K562 (cell line): ENCODE measurements around the gene WDR35. TPM values are rescaled to one million over a fixed set of nuclear protein-coding genes. Genes with fewer than 3 reads are reported as not detected.

Source experiments
- ATAC-seq: fragments of 200-7000 bp; cut with Tn5 transposase; 3 replicates; pipeline ENCODE4 v1.9.1; 2020; ENCODE audit warnings: moderate library complexity
- BruUV-seq: library from RNA; stranded (reverse); fragments of 400-500 nt; replicated peaks from 2 replicates; lab custom pipeline; 2021; lab: Mats Ljungman, UMichigan
- CTCF ChIA-PET: fragments of 300-600 bp; formaldehyde crosslinking; extraction: SDS; loops from one replicate; lab custom pipeline; 2021; ENCODE audit warnings: low intra/inter-chr PET ratio; lab: Yijun Ruan, JAX
- POLR2A ChIA-PET: fragments of 300-600, 350-650 bp; sonication (Branson Sonifier 250); formaldehyde crosslinking; extraction: SDS; loops from one replicate; lab custom pipeline; 2021; ENCODE audit warnings: antibody characterized with exemption, inconsistent platforms; lab: Yijun Ruan, JAX
- DNase-seq, 4 experiments: peaks; one replicate each; pipeline versions ENCODE4 v3.0.0 to v3.0.0-alpha.2; 2011 to 2018; ENCODE audit warnings: low spot score in 3 of 4, mixed read lengths in 3 of 4; ENCODE audit errors: extremely low read depth in 1 of 4
- FAIRE-seq: peaks from 2 replicates; lab custom pipeline; 2011; peaks lifted over from hg19 to GRCh38; lab: Jason Lieb, UNC
- H2AFZ ChIP-seq: 2 replicates; pipeline ENCODE4 v1.6.0; 2011; ENCODE audit warnings: low read depth, low read length, control low read depth, inconsistent platforms
- H3K27ac ChIP-seq: fragments of 200-600 bp; 3 replicates; pipeline ENCODE4 v1.8.0; 2011; ENCODE audit warnings: low read depth, mild to moderate bottlenecking, control low read depth, inconsistent platforms, low read length, moderate library complexity, mixed read lengths; ENCODE audit errors: extremely low read depth
- H3K27me3 ChIP-seq, 2 experiments: fragments of 300-600 bp in 1 of 2; 2 replicates in 1 of 2; 3 replicates in 1 of 2; pipeline versions ENCODE4 v1.6.0 to v1.8.0; 2011; ENCODE audit warnings: inconsistent platforms in 2 of 2, low read length in 2 of 2, mild to moderate bottlenecking in 1 of 2, mixed read lengths in 1 of 2, moderate library complexity in 1 of 2; ENCODE audit not compliant: control insufficient read depth in 2 of 2, insufficient read depth in 2 of 2
- H3K36me3 ChIP-seq: fragments of 300-600 bp; 3 replicates; pipeline ENCODE4 v1.8.0; 2011; ENCODE audit warnings: mild to moderate bottlenecking, low read length, inconsistent platforms; ENCODE audit not compliant: control insufficient read depth, insufficient read depth
- H3K4me1 ChIP-seq, 2 experiments: fragments of 200-600 bp in 1 of 2; replicated peaks in 1 of 2; 2 replicates in 1 of 2; 3 replicates in 1 of 2; pipeline versions ENCODE4 v1.5.1 to v1.8.0; 2011; ENCODE audit warnings: inconsistent platforms in 2 of 2, low read length in 2 of 2, mild to moderate bottlenecking in 1 of 2, mixed read lengths in 1 of 2, moderate library complexity in 1 of 2; ENCODE audit not compliant: control insufficient read depth in 2 of 2, insufficient read depth in 2 of 2
- H3K4me2 ChIP-seq: 2 replicates; pipeline ENCODE4 v1.6.1; 2011; ENCODE audit warnings: low read length, control low read depth, inconsistent platforms, mixed read lengths; ENCODE audit not compliant: insufficient read depth
- H3K4me3 ChIP-seq: fragments of 200-600 bp; sonication (generic), shearing (Covaris generic); 2 replicates; pipeline ENCODE4 v1.5.1; 2016; ENCODE audit warnings: control low read depth, inconsistent platforms
- H3K79me2 ChIP-seq: fragments of 200-600 bp; 3 replicates; pipeline ENCODE4 v1.8.0; 2011; ENCODE audit warnings: low read length, inconsistent platforms; ENCODE audit not compliant: control insufficient read depth, insufficient read depth
- H3K9ac ChIP-seq, 2 experiments: 2 replicates each; pipeline versions ENCODE4 v1.6.0 to v1.6.1; 2011; ENCODE audit warnings: low read depth in 2 of 2, low read length in 2 of 2, control low read depth in 1 of 2, inconsistent platforms in 1 of 2, mild to moderate bottlenecking in 1 of 2, mixed read lengths in 1 of 2; ENCODE audit not compliant: insufficient read depth in 1 of 2
- H3K9me1 ChIP-seq: one replicate; pipeline ENCODE4 v1.6.0; 2011; ENCODE audit warnings: inconsistent platforms, mild to moderate bottlenecking, low read length, moderate library complexity; ENCODE audit not compliant: control insufficient read depth, insufficient read depth
- H3K9me3 ChIP-seq: replicated peaks from 2 replicates; pipeline ENCODE4 v1.5.1; 2011; ENCODE audit warnings: low read depth, low read length, inconsistent platforms; ENCODE audit not compliant: control insufficient read depth, insufficient read depth
- H4K20me1 ChIP-seq: replicated peaks from 2 replicates; pipeline ENCODE4 v1.6.1; 2011; ENCODE audit warnings: low read length, inconsistent platforms, mixed read lengths; ENCODE audit not compliant: control insufficient read depth, insufficient read depth
- FOXJ2 ChIP-seq: fragments of 200-800 bp; sonication (Bioruptor generic); IDR thresholded peaks from 2 replicates; pipeline ENCODE4 v1.6.1; 2016; ENCODE audit warnings: missing genetic modification characterization, missing compliant biosample characterization
- GABPB2 ChIP-seq: fragments of 250-450 bp; sonication (Bioruptor Pico); conservative IDR thresholded peaks from 2 replicates; pipeline ENCODE4 v1.5.1; 2021; ENCODE audit warnings: mild to moderate bottlenecking
- LEF1 ChIP-seq: fragments of 450-650 bp; IDR thresholded peaks from 2 replicates; pipeline ENCODE4 v1.6.1; 2016; ENCODE audit warnings: mild to moderate bottlenecking
- NFRKB ChIP-seq: fragments of 450-650 bp; IDR thresholded peaks from 2 replicates; pipeline ENCODE4 v1.6.1; 2016; ENCODE audit warnings: low read depth
- POLR2A ChIP-seq: fragments of 450-650 bp; conservative IDR thresholded peaks from 2 replicates; pipeline ENCODE4 v1.6.1; 2016
- PRMT5 ChIP-seq: sonication (generic); formaldehyde crosslinking; IDR thresholded peaks from 2 replicates; pipeline ENCODE4 v1.5.0; 2020; ENCODE audit warnings: missing genetic modification reagents
- TCF7L2 ChIP-seq: fragments of 150-350 bp; IDR thresholded peaks from 2 replicates; pipeline ENCODE4 v1.6.1; 2016; ENCODE audit warnings: low read depth, mild to moderate bottlenecking, low read length, moderate library complexity
- TCFL5 ChIP-seq: fragments of 250-450 bp; sonication (Bioruptor Pico); conservative IDR thresholded peaks from 2 replicates; pipeline ENCODE4 v1.6.1; 2021; ENCODE audit warnings: mild to moderate bottlenecking, moderate library complexity, matching md5 sums
- ZKSCAN8 ChIP-seq: fragments of 200-800 bp; sonication (Bioruptor generic); IDR thresholded peaks from 2 replicates; pipeline ENCODE4 v1.6.1; 2016; ENCODE audit warnings: missing genetic modification characterization, missing compliant biosample characterization
- WGBS: fragments of 100-300 bp; shearing (Covaris generic); methylation state at CpG from one replicate; pipeline ENCODE4 v1.1.6; 2016; ENCODE audit warnings: low coverage, mixed read lengths; ENCODE audit not compliant: insufficient coverage; ENCODE audit errors: missing lambda C conversion rate; 5-methylcytosine and 5-hydroxymethylcytosine counted together
- in situ Hi-C: fragments of 300-500 bp; cut with MboI; formaldehyde crosslinking; loops from 4 replicates; pipeline ENCODE4 v1.15.0; 2018; ENCODE audit warnings: inconsistent platforms, mixed read lengths
- intact Hi-C: fragments of 100-400 bp; cut with micrococcal nuclease; formaldehyde crosslinking; loops from 2 replicates; pipeline ENCODE4 v1.14.2; 2022
- polyA plus RNA-seq, 8 experiments: library from polyadenylated mRNA; depleted of rRNA in 4 of 8; stranded (reverse) in 5 of 8; unstranded in 3 of 8; fragments of >200 nt; fragmentation: Nextera tagmentation in 2 of 8; fragmentation: Illumina TruSeq in 1 of 8; extraction: Ambion mirVana in 2 of 8; extraction: Trizol in 1 of 8; gene quantifications; 2 replicates each; pipeline versions ENCODE4 v1.2.1 to v1.2.3, GENCODE V29; 2011 to 2014; ENCODE audit warnings: inconsistent platforms in 1 of 8, missing spikeins in 1 of 8
- total RNA-seq, 7 experiments: library from RNA; depleted of rRNA in 6 of 7; stranded (reverse); fragments of >200 nt in 6 of 7; fragmentation: Illumina TruSeq in 2 of 7; extraction: Trizol in 2 of 7; gene quantifications; 2 replicates each; pipeline versions ENCODE4 v1.2.1 to v1.2.3, GENCODE V29; 2011 to 2021; ENCODE audit warnings: low replicate concordance in 1 of 7
- TF ChIP-seq, protein P1 (sequence below): fragments of 200-800 bp; sonication (Bioruptor generic); IDR thresholded peaks from 2 replicates; pipeline ENCODE4 v1.6.1; 2016; ENCODE audit warnings: missing genetic modification characterization, missing compliant biosample characterization
- TF ChIP-seq, protein P2 (sequence below): fragments of 450-650 bp; IDR thresholded peaks from 2 replicates; pipeline ENCODE4 v1.6.1; 2014; ENCODE audit warnings: low read depth, mild to moderate bottlenecking, moderate library complexity, borderline replicate concordance
- TF ChIP-seq, protein P3 (sequence below): fragments of 450-650 bp; IDR thresholded peaks from 2 replicates; pipeline ENCODE4 v1.6.1; 2017; ENCODE audit warnings: antibody characterized with exemption, mild to moderate bottlenecking

Gene WDR35
- total and polyA plus RNA-seq, 9 of the 15 experiments (the other 6 are each of a cell fraction or from before 2014, with no cell fraction given): 3.3 to 13.1 (median 8.0) TPM

GRCh38 chr2:19874726-19875125, 115.2 kb downstream of the WDR35 start:
- FAIRE-seq (no peak), DNase-seq (no peak), ATAC-seq (no peak)
- BruUV-seq: no TSS peak
- Histone ChIP-seq H3K9ac (no peak overlapping the region), H3K4me1 (no peaks in the 10 kb centered on the region), H3K9me1 (no peaks in the 10 kb centered on the region), H3K9me3 (no peaks in the 10 kb centered on the region), H3K79me2 (no peaks in the 10 kb centered on the region), H3K27ac (no peak overlapping the region), H2AFZ (no peak overlapping the region), H4K20me1 (no peaks in the 10 kb centered on the region; the same call in 1 of the 2 replicates), H3K4me3 (no peak overlapping the region), H3K27me3 (peaks cover 5 to 21% of the 10 kb centered on the region in 2 experiments; a peak in 4 of 5 replicates), H3K36me3 (no peaks in the 10 kb centered on the region), H3K4me2 (no peak overlapping the region)
- intact Hi-C loops (no loop called here), in situ Hi-C loops (loop anchor here (25.0 kb wide), 1 partner anchor 1112 kb away; no protein-coding TSS in a partner anchor)
- POLR2A ChIA-PET: interaction anchor here (0.6 to 1.1 kb wide), 2 partner anchors 28 to 32 kb away, joined by 3 read pairs; no protein-coding TSS in a partner anchor
- CTCF ChIA-PET: no interaction called here
- 24% methylated on average over 3 of the region's 3 CpGs for WGBS
- TF ChIP-seq TCF7L2: no peak
- TF ChIP-seq POLR2A: no peak
- TF ChIP-seq, protein P1, sequence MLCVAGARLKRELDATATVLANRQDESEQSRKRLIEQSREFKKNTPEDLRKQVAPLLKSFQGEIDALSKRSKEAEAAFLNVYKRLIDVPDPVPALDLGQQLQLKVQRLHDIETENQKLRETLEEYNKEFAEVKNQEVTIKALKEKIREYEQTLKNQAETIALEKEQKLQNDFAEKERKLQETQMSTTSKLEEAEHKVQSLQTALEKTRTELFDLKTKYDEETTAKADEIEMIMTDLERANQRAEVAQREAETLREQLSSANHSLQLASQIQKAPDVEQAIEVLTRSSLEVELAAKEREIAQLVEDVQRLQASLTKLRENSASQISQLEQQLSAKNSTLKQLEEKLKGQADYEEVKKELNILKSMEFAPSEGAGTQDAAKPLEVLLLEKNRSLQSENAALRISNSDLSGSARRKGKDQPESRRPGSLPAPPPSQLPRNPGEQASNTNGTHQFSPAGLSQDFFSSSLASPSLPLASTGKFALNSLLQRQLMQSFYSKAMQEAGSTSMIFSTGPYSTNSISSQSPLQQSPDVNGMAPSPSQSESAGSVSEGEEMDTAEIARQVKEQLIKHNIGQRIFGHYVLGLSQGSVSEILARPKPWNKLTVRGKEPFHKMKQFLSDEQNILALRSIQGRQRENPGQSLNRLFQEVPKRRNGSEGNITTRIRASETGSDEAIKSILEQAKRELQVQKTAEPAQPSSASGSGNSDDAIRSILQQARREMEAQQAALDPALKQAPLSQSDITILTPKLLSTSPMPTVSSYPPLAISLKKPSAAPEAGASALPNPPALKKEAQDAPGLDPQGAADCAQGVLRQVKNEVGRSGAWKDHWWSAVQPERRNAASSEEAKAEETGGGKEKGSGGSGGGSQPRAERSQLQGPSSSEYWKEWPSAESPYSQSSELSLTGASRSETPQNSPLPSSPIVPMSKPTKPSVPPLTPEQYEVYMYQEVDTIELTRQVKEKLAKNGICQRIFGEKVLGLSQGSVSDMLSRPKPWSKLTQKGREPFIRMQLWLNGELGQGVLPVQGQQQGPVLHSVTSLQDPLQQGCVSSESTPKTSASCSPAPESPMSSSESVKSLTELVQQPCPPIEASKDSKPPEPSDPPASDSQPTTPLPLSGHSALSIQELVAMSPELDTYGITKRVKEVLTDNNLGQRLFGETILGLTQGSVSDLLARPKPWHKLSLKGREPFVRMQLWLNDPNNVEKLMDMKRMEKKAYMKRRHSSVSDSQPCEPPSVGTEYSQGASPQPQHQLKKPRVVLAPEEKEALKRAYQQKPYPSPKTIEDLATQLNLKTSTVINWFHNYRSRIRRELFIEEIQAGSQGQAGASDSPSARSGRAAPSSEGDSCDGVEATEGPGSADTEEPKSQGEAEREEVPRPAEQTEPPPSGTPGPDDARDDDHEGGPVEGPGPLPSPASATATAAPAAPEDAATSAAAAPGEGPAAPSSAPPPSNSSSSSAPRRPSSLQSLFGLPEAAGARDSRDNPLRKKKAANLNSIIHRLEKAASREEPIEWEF (CRISPR knock-in tag): no peak
- TF ChIP-seq PRMT5 (CRISPR knock-in tag): no peak
- TF ChIP-seq ZKSCAN8: no peak
- TF ChIP-seq GABPB2 (CRISPR knock-in tag): no peak
- TF ChIP-seq, protein P2, sequence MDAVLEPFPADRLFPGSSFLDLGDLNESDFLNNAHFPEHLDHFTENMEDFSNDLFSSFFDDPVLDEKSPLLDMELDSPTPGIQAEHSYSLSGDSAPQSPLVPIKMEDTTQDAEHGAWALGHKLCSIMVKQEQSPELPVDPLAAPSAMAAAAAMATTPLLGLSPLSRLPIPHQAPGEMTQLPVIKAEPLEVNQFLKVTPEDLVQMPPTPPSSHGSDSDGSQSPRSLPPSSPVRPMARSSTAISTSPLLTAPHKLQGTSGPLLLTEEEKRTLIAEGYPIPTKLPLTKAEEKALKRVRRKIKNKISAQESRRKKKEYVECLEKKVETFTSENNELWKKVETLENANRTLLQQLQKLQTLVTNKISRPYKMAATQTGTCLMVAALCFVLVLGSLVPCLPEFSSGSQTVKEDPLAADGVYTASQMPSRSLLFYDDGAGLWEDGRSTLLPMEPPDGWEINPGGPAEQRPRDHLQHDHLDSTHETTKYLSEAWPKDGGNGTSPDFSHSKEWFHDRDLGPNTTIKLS: no peak
- TF ChIP-seq, protein P3, sequence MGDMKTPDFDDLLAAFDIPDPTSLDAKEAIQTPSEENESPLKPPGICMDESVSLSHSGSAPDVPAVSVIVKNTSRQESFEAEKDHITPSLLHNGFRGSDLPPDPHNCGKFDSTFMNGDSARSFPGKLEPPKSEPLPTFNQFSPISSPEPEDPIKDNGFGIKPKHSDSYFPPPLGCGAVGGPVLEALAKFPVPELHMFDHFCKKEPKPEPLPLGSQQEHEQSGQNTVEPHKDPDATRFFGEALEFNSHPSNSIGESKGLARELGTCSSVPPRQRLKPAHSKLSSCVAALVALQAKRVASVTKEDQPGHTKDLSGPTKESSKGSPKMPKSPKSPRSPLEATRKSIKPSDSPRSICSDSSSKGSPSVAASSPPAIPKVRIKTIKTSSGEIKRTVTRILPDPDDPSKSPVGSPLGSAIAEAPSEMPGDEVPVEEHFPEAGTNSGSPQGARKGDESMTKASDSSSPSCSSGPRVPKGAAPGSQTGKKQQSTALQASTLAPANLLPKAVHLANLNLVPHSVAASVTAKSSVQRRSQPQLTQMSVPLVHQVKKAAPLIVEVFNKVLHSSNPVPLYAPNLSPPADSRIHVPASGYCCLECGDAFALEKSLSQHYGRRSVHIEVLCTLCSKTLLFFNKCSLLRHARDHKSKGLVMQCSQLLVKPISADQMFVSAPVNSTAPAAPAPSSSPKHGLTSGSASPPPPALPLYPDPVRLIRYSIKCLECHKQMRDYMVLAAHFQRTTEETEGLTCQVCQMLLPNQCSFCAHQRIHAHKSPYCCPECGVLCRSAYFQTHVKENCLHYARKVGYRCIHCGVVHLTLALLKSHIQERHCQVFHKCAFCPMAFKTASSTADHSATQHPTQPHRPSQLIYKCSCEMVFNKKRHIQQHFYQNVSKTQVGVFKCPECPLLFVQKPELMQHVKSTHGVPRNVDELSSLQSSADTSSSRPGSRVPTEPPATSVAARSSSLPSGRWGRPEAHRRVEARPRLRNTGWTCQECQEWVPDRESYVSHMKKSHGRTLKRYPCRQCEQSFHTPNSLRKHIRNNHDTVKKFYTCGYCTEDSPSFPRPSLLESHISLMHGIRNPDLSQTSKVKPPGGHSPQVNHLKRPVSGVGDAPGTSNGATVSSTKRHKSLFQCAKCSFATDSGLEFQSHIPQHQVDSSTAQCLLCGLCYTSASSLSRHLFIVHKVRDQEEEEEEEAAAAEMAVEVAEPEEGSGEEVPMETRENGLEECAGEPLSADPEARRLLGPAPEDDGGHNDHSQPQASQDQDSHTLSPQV: no peak
- TF ChIP-seq FOXJ2 (tag): no peak
- TF ChIP-seq LEF1: no peak
- no peak for TF ChIP-seq NFRKB
- no peak for TF ChIP-seq TCFL5 (CRISPR knock-in tag)
